Measurements from ENCODE around the gene SLC1A7.

SLC1A7 gene

GRCh38 chr1:53133261-53134041 lies 9.0 kb downstream of the SLC1A7 start:
- no peak for DNase-seq

- no peak for DNase-seq
These were observed 10.3 kb downstream of the SLC1A7 start for GRCh38 chr1:53132176-53132575.

GRCh38 chr1:53131590-53131938 lies 10.9 kb downstream of the SLC1A7 start:
- DNase-seq, result no peak

GRCh38 chr1:53130878-53131589 lies 11.4 kb downstream of the SLC1A7 start:
- no peak for DNase-seq

- no peak for DNase-seq
These were observed 11.9 kb downstream of the SLC1A7 start for GRCh38 chr1:53130598-53130877.

- DNase-seq, result no peak
These were observed 12.4 kb downstream of the SLC1A7 start for GRCh38 chr1:53129891-53130597.

- peak; percentile 28 for DNase-seq
These were observed 14.0 kb downstream of the SLC1A7 start for GRCh38 chr1:53128401-53128800.

- no peak for DNase-seq
These were observed 14.9 kb downstream of the SLC1A7 start for GRCh38 chr1:53127546-53127945.

GRCh38 chr1:53126495-53126894 lies 15.9 kb downstream of the SLC1A7 start:
- no peak for DNase-seq

GRCh38 chr1:53125623-53126360 lies 16.6 kb downstream of the SLC1A7 start:
- no peak for DNase-seq

GRCh38 chr1:53125122-53125521 lies 17.3 kb downstream of the SLC1A7 start:
- no peak for DNase-seq

GRCh38 chr1:53123453-53124140 lies 18.8 kb downstream of the SLC1A7 start:
- no peak for DNase-seq

- DNase-seq, result no peak
These were observed 19.5 kb downstream of the SLC1A7 start for GRCh38 chr1:53122961-53123413.

- no peak for DNase-seq
These were observed 20.1 kb downstream of the SLC1A7 start for GRCh38 chr1:53122201-53122885.

GRCh38 chr1:53121319-53122172 lies 20.9 kb downstream of the SLC1A7 start:
- DNase-seq, result peak; percentile 79

- DNase-seq, result no peak
These were observed 21.8 kb downstream of the SLC1A7 start for GRCh38 chr1:53120659-53121058.

- no peak for DNase-seq
These were observed 24.6 kb downstream of the SLC1A7 start for GRCh38 chr1:53117836-53118235.

- DNase-seq, result no peak
These were observed 25.4 kb downstream of the SLC1A7 start for GRCh38 chr1:53116933-53117600.

- no peak for DNase-seq
These were observed 26.1 kb downstream of the SLC1A7 start for GRCh38 chr1:53116307-53116810.
